DMS153 (cell line): ENCODE measurements around the gene SLC16A2.

Experiments used
- DNase-seq: peaks from one replicate; lab custom pipeline; 2025; lab: John Stamatoyannopoulos, UW

Gene SLC16A2

DNA sequence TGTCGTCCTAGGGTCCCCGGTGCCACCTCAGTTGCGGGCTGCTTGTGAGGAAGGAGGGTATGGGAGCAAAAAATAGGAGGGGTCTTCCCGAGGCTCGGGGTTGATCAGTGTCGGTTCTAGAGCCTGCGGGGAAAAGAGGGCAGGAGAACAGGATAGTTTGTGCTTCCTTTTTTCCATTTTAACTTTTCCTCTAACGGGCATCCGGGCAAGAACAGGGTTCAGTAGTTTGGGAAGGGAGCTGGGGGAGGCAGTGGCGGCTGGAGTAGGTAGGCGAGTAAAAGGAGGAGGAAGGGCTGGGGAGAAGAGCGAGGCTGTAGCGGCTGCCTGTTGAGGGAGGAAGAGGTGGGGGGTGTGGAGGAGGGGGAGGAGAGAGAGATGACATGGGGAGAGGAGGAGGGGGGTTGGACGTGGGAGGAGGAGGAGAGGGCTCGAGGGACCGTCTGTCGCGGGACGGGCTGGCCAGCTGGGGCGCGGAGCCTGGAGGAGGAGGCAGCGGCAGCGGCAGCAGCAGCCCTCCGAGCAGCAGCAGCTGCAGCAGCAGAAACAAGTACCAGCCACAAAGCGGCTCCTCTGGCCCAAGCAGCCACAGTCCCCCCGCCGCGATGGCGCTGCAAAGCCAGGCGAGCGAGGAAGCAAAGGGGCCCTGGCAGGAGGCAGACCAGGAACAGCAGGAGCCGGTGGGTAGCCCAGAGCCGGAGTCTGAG lies at the start of gene SLC16A2:
Gene SLC16A2, plus strand, starts transcription at position 458 of the 704 bp plus-strand sequence. Its CDS starts 145 bp downstream, at position 603.
- DNase-seq, result no peak

GRCh38 chrX:74372272-74372671 lies 49.0 kb upstream of the SLC16A2 start:
- DNase-seq, result no peak

- no peak for DNase-seq
Observed at GRCh38 chrX:74377282-74377681, 44.0 kb upstream of the SLC16A2 start.

GRCh38 chrX:74382613-74383012 lies 38.7 kb upstream of the SLC16A2 start:
- DNase-seq, result no peak

- no peak for DNase-seq
Observed at GRCh38 chrX:74383611-74384010, 37.7 kb upstream of the SLC16A2 start.

DNA sequence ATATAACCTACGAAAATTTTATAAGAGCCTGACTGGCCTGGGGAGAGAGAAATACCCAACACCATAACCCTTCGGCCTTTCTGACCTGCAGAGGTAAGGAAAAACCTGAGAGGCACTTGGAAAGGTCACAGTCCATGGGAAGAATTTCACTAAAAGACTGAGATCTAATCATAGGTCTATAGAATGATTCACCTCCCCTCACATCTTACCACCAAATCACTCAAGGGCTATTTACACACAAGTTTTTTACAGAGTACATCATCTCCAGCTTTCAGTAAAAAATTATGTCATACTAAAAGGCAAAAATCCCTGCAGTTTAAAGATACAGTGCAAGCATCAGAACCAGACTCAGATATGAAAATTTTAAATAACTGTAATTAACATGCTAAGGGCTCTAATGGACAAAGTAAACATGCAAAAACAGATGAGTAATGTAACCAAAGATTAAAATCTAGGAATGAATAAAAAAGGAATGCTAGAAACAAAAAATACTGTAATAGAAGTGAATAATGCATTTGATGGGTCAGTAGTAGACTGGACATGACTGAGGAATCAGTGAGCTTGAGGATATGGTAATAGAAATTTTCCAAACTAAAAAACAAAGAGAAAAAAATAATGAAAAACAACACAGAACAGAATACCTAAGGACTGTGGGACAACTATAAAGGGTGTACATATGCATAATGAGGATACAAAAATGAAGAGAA lies 32.1 kb upstream of the SLC16A2 start:
- DNase-seq, result no peak

GRCh38 chrX:74395556-74395955 lies 25.7 kb upstream of the SLC16A2 start:
- no peak for DNase-seq

DNA sequence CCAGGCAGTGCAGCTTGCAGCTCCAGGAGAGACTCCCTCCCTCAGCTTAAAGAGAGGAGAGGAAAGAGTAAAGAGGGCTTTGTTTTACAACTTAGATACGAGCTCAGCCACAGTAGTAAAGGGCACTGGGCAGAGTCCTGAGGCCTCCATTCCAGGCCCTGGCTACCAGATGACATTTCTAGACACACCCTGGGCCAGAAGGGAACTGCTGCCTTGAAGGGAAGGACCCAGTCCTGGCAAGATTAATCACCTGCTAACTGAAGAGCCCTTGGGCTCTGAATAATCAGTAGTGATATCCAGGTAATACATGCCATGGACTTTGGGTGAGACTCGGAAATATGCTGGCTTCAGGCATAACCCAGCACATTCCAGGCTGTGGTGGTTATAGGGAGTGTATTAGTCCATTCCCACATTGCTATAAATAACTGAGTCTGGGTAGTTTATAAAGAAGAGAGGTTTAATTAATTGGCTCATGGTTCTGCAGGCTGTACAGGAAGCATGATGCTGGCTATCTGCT lies 15.3 kb upstream of the SLC16A2 start:
- DNase-seq, result no peak

DNA sequence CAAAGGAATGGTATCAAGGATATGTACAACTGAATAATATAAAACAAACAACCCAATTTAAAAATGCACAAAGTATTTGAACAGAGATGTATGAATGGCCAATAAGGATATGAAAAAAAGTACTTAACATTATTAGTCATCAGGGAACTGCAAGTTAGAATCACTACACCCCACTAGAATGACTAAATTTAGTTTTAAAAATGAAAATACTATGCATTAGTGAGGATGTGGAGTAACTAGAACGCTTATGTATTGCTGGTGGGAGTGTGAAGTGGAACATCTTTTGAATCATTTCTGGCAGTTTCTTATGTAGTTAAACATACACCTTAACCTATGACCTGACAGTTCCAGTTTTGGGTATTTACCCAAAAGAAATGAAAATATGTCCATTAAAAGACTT lies 13.0 kb upstream of the SLC16A2 start:
- DNase-seq, result no peak

DNA sequence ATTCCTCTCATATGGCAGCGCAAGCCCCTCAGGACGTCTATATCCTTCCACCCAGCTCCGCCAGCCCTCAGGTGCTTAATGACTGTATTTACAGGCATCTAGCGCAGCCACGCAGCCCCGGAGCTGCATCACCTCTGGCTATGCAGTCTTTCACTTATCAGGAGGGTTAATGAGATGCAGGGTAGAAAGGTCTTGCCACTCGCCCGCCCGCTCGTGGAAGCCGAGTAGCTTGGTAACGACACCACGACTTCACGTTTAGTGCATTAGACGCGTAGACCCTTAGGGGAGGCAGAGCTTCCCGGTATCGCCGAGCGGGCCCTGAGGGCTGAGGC lies 1.5 kb upstream of the SLC16A2 start:
- DNase-seq, result no peak

- no peak for DNase-seq
Observed at GRCh38 chrX:74420196-74421035, 877 bp upstream of the SLC16A2 start.

- DNase-seq, result no peak
Observed at GRCh38 chrX:74421740-74422352, 553 bp downstream of the SLC16A2 start.

GRCh38 chrX:74422576-74423288 lies 1.4 kb downstream of the SLC16A2 start:
- no peak for DNase-seq

DNA sequence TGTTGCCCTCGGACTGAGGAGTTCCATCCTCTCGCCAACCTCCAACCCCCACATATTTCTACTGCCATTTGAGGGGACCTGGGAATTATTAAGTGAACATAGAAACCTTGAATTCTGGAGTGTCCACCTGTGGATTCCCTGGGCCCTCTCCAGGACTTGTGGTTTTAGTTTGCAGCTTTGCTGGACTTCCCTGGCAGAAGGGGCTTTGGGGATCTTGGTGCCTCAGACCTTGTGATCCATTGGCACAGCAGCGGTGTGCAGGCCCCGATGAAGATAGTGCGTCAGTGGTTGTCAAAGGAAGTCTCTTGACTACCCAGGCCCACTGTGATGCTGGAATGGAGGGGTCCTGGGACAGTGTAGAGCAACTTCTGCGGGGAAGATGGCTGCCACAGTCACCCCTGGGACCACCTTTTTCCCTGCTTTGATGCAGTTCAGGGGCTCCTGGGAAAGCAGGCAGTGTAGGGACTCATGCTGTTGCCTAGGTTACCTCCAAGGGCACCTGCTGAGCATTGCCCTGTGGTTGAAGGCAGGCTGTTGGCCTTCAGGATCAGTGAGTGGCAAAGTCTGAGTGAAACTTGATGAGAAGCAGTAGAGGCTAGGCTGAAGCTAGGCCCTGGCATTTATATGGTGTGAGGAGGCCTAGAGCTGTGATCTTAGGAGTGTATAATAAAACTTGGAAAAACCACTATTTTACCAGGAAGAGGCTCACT lies 2.2 kb downstream of the SLC16A2 start:
- no peak for DNase-seq

- DNase-seq, result no peak
Observed at GRCh38 chrX:74426071-74426470, 4.8 kb downstream of the SLC16A2 start.

GRCh38 chrX:74426615-74427014 lies 5.3 kb downstream of the SLC16A2 start:
- DNase-seq, result no peak

GRCh38 chrX:74431797-74432196 lies 10.5 kb downstream of the SLC16A2 start:
- no peak for DNase-seq

- DNase-seq, result no peak
Observed at GRCh38 chrX:74434336-74434735, 13.0 kb downstream of the SLC16A2 start.

DNA sequence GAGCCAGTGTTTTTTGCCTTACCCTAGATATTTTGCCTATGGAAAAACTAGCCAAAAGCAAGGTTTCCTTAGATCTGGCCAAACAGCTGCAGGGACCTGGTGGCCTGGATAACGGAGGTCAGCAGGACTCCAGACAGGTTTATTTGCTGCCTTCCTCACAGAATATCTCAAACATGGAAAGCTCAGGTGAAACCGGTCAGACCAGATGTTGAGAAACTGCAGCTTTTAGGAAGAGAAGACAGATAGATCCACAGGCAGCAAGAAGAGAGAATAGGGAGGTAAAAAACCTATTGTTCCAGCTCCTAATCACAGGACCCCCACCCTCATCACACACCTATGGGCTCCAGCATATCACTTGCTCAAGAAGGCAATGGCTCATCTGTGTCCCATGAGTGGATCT lies 16.2 kb downstream of the SLC16A2 start:
- DNase-seq, result no peak

GRCh38 chrX:74438764-74439163 lies 17.5 kb downstream of the SLC16A2 start:
- no peak for DNase-seq

DNA sequence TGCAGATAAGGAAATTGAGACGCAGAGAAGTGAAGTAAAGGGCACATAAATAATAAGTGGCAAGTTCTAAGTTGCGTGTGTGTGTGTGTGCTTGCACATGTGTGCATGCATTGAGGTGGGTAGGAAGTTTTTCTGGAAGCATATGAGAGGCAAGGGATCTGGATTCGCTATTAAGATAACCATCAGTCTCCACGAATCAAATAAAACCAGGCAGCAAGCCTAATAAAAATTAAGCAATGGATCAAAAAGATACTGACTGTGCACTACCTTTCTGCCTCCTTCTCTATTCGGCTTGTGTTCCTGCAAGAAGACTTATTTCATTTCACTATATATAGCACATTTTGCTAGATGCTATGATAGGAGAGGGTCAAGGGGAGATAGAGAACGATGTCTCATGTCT lies 23.8 kb downstream of the SLC16A2 start:
- DNase-seq, result no peak
